ENCODE results near the gene RTKN2. TPM values are rescaled to one million over a fixed set of nuclear protein-coding genes. Genes with fewer than 3 reads are reported as not detected.

Gene RTKN2
- total and polyA plus RNA-seq, 4 donors, result 0.05 to 0.93 (median 0.17) TPM; not detected in 1

DNA sequence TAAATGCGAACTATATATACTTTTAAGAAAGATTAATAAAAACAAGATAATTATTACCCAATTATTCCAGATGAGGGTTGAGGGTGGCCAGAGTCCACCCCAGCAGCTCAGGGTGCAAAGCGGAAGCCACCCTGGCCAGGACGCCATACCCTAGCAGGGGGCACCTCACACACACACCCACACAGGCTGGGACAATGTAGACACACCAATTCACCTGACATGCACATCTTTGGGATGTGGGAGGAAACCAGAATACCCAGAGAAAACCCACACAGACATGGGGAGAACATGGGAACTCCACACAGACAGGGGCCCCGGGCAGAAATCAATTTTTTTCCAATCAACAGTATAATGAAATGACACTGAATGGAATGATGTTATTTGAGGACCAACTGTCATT is 86.0 kb downstream of the RTKN2 start:
- Histone ChIP-seq H3K4me1 (ENCODE audit: control insufficient read depth in 4 of 4, insufficient read depth in 4 of 4, low read length in 3 of 4) (no peaks in the 10 kb centered on the region), H3K27me3 (ENCODE audit: control insufficient read depth in 4 of 4, insufficient read depth in 4 of 4, low read length in 3 of 4) (no peaks in the 10 kb centered on the region), H3K27ac (ENCODE audit: low read depth in 1 of 2, low read length in 2 of 2) (no peak overlapping the region), H3K4me3 (ENCODE audit: low read depth in 1 of 3, low read length in 3 of 3) (no peak overlapping the region), H3K9ac (ENCODE audit: low read depth in 1 of 2, low read length in 2 of 2) (no peak overlapping the region), H3K36me3 (ENCODE audit: control insufficient read depth in 4 of 4, insufficient read depth in 3 of 4, low read depth in 1 of 4, low read length in 3 of 4) (no peaks in the 10 kb centered on the region), H3K9me3 (ENCODE audit: control insufficient read depth in 4 of 4, low read length in 3 of 4) (no peaks in the 10 kb centered on the region)
- 94% methylated on average over 4 of the region's 4 CpGs for WGBS
- TF ChIP-seq HNF4G (IDR thresholded peaks at IDR 0.05) (no peak), HNF4A (conservative IDR thresholded peaks at IDR 0.05) (no peak), RXRA (IDR thresholded peaks at IDR 0.05) (no peak), TAF1 (conservative IDR thresholded peaks at IDR 0.05) (no peak), YY1 (IDR thresholded peaks at IDR 0.05) (no peak), FOXA2 (IDR thresholded peaks at IDR 0.05) (no peak), GABPA (IDR thresholded peaks at IDR 0.05 in 1 of 2, conservative IDR thresholded peaks at IDR 0.05 in 1 of 2) (no peak), RAD21 (IDR thresholded peaks at IDR 0.05) (no peak), SP1 (IDR thresholded peaks at IDR 0.05) (no peak), JUND (IDR thresholded peaks at IDR 0.05) (no peak), FOXA1 (IDR thresholded peaks at IDR 0.05) (no peak)
- TF ChIP-seq, protein P1, sequence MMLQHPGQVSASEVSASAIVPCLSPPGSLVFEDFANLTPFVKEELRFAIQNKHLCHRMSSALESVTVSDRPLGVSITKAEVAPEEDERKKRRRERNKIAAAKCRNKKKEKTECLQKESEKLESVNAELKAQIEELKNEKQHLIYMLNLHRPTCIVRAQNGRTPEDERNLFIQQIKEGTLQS (IDR thresholded peaks at IDR 0.05), result no peak
- TF ChIP-seq, protein P2, sequence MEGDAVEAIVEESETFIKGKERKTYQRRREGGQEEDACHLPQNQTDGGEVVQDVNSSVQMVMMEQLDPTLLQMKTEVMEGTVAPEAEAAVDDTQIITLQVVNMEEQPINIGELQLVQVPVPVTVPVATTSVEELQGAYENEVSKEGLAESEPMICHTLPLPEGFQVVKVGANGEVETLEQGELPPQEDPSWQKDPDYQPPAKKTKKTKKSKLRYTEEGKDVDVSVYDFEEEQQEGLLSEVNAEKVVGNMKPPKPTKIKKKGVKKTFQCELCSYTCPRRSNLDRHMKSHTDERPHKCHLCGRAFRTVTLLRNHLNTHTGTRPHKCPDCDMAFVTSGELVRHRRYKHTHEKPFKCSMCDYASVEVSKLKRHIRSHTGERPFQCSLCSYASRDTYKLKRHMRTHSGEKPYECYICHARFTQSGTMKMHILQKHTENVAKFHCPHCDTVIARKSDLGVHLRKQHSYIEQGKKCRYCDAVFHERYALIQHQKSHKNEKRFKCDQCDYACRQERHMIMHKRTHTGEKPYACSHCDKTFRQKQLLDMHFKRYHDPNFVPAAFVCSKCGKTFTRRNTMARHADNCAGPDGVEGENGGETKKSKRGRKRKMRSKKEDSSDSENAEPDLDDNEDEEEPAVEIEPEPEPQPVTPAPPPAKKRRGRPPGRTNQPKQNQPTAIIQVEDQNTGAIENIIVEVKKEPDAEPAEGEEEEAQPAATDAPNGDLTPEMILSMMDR (IDR thresholded peaks at IDR 0.05; ENCODE audit: low read depth, low read length, missing input control), result no peak
- TF ChIP-seq, protein P3, sequence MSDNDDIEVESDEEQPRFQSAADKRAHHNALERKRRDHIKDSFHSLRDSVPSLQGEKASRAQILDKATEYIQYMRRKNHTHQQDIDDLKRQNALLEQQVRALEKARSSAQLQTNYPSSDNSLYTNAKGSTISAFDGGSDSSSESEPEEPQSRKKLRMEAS (IDR thresholded peaks at IDR 0.05), result no peak
- TF ChIP-seq, protein P4, sequence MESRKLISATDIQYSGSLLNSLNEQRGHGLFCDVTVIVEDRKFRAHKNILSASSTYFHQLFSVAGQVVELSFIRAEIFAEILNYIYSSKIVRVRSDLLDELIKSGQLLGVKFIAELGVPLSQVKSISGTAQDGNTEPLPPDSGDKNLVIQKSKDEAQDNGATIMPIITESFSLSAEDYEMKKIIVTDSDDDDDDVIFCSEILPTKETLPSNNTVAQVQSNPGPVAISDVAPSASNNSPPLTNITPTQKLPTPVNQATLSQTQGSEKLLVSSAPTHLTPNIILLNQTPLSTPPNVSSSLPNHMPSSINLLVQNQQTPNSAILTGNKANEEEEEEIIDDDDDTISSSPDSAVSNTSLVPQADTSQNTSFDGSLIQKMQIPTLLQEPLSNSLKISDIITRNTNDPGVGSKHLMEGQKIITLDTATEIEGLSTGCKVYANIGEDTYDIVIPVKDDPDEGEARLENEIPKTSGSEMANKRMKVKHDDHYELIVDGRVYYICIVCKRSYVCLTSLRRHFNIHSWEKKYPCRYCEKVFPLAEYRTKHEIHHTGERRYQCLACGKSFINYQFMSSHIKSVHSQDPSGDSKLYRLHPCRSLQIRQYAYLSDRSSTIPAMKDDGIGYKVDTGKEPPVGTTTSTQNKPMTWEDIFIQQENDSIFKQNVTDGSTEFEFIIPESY (IDR thresholded peaks at IDR 0.05), result no peak
- no peak for DNase-seq (ENCODE audit: low spot score)

DNA sequence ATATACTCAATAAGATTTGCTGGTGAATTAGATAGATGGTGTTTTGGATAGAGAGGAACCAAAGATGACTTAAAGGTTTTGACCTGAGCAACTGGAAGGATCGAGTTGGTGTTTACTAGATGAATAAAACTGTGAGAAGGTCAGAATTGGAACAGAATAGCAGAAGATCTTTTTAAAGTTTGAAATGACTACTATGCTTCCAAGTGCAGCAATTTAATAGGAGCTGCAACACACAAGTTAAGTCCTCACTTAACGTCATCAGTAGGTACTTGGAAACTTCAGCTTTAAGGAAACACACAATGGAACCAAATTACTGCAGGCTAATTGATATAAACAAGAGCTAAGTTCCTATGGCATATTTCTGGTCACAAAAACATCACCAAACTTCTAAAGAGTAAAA is 86.5 kb downstream of the RTKN2 start:
- Histone ChIP-seq H3K36me3 (ENCODE audit: control insufficient read depth in 4 of 4, insufficient read depth in 3 of 4, low read depth in 1 of 4, low read length in 3 of 4) (no peaks in the 10 kb centered on the region), H3K9ac (ENCODE audit: low read depth in 1 of 2, low read length in 2 of 2) (no peak overlapping the region), H3K4me3 (ENCODE audit: low read depth in 1 of 3, low read length in 3 of 3) (no peak overlapping the region), H3K27me3 (ENCODE audit: control insufficient read depth in 4 of 4, insufficient read depth in 4 of 4, low read length in 3 of 4) (no peaks in the 10 kb centered on the region), H3K4me1 (ENCODE audit: control insufficient read depth in 4 of 4, insufficient read depth in 4 of 4, low read length in 3 of 4) (no peaks in the 10 kb centered on the region), H3K9me3 (ENCODE audit: control insufficient read depth in 4 of 4, low read length in 3 of 4) (no peaks in the 10 kb centered on the region), H3K27ac (ENCODE audit: low read depth in 1 of 2, low read length in 2 of 2) (no peak overlapping the region)
- DNase-seq (ENCODE audit: low spot score), result no peak
- TF ChIP-seq NR2F2 (IDR thresholded peaks at IDR 0.05) (no peak), FOXA1 (IDR thresholded peaks at IDR 0.05) (no peak), HNF4G (IDR thresholded peaks at IDR 0.05) (no peak), EGR1 (IDR thresholded peaks at IDR 0.05; ENCODE audit: low read depth in 2 of 2) (no peak), HNF4A (conservative IDR thresholded peaks at IDR 0.05) (no peak), RAD21 (IDR thresholded peaks at IDR 0.05) (no peak), RXRA (IDR thresholded peaks at IDR 0.05) (no peak), GABPA (IDR thresholded peaks at IDR 0.05 in 1 of 2, conservative IDR thresholded peaks at IDR 0.05 in 1 of 2) (no peak), SP1 (IDR thresholded peaks at IDR 0.05) (no peak), JUND (IDR thresholded peaks at IDR 0.05) (no peak), FOXA2 (IDR thresholded peaks at IDR 0.05) (no peak)
- TF ChIP-seq, protein P1 (IDR thresholded peaks at IDR 0.05), result no peak
- TF ChIP-seq, protein P2 (IDR thresholded peaks at IDR 0.05; ENCODE audit: low read depth, low read length, missing input control), result no peak
- TF ChIP-seq, protein P5, sequence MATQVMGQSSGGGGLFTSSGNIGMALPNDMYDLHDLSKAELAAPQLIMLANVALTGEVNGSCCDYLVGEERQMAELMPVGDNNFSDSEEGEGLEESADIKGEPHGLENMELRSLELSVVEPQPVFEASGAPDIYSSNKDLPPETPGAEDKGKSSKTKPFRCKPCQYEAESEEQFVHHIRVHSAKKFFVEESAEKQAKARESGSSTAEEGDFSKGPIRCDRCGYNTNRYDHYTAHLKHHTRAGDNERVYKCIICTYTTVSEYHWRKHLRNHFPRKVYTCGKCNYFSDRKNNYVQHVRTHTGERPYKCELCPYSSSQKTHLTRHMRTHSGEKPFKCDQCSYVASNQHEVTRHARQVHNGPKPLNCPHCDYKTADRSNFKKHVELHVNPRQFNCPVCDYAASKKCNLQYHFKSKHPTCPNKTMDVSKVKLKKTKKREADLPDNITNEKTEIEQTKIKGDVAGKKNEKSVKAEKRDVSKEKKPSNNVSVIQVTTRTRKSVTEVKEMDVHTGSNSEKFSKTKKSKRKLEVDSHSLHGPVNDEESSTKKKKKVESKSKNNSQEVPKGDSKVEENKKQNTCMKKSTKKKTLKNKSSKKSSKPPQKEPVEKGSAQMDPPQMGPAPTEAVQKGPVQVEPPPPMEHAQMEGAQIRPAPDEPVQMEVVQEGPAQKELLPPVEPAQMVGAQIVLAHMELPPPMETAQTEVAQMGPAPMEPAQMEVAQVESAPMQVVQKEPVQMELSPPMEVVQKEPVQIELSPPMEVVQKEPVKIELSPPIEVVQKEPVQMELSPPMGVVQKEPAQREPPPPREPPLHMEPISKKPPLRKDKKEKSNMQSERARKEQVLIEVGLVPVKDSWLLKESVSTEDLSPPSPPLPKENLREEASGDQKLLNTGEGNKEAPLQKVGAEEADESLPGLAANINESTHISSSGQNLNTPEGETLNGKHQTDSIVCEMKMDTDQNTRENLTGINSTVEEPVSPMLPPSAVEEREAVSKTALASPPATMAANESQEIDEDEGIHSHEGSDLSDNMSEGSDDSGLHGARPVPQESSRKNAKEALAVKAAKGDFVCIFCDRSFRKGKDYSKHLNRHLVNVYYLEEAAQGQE (IDR thresholded peaks at IDR 0.05), result no peak
- TF ChIP-seq, protein P4 (IDR thresholded peaks at IDR 0.05), result no peak
- WGBS, result 85% methylated on average over 2 of the region's 2 CpGs

Measured in liver (tissue), 9 donors.